C4-2B (cell line): ENCODE measurements around the gene GAST.
"Not testable (repeated sequence)": the region's sequence is repeated elsewhere in the genome, so short reads cannot be mapped to it uniquely, and the experiment has no call there.

Experiments
- H3K27ac ChIP-seq: fragments of 450-650 bp; 2 replicates; pipeline ENCODE4 v1.5.1; 2017
- ZFX ChIP-seq: fragments of 450-650 bp; IDR thresholded peaks from 2 replicates; pipeline ENCODE4 v1.6.1; 2017
- TF ChIP-seq, protein P1 (sequence below): fragments of 450-650 bp; conservative IDR thresholded peaks from 2 replicates; pipeline ENCODE4 v1.5.1; 2017; ENCODE audit warnings: mild to moderate bottlenecking

GAST gene

DNA sequence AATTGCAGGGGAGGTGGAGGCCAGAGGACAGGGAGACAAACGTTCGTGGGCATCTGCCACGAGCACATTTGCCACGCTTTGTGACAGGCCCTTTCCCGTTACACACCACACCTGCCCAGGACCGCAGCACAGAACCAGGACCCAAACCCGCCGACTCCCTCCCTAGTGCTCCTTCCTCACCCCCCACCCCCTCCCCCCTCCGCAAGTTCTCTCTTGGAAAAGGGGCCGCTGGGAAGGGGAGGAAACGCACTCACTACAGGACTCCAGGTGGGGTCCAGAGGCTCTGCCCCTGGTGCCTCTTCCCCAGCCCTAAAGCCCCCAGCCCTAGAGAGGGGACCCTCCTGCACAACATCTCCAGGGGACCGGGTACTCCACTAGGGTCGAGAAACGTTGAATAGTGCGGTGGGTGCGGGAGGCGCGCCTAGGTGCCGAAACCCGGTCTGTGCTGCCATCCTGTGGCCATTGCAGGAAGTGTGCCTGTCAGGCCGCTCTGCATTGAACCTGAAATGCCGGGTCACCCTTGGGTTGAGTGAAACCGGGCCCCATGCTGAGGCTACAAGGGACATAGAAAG is 45.3 kb upstream of the GAST start:
- TF ChIP-seq, protein P1, sequence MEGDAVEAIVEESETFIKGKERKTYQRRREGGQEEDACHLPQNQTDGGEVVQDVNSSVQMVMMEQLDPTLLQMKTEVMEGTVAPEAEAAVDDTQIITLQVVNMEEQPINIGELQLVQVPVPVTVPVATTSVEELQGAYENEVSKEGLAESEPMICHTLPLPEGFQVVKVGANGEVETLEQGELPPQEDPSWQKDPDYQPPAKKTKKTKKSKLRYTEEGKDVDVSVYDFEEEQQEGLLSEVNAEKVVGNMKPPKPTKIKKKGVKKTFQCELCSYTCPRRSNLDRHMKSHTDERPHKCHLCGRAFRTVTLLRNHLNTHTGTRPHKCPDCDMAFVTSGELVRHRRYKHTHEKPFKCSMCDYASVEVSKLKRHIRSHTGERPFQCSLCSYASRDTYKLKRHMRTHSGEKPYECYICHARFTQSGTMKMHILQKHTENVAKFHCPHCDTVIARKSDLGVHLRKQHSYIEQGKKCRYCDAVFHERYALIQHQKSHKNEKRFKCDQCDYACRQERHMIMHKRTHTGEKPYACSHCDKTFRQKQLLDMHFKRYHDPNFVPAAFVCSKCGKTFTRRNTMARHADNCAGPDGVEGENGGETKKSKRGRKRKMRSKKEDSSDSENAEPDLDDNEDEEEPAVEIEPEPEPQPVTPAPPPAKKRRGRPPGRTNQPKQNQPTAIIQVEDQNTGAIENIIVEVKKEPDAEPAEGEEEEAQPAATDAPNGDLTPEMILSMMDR: peak; percentile 90
- no peak for TF ChIP-seq ZFX
- H3K27ac ChIP-seq: peak overlapping the region; percentile 84; the same call in 1 of the 2 replicates

DNA sequence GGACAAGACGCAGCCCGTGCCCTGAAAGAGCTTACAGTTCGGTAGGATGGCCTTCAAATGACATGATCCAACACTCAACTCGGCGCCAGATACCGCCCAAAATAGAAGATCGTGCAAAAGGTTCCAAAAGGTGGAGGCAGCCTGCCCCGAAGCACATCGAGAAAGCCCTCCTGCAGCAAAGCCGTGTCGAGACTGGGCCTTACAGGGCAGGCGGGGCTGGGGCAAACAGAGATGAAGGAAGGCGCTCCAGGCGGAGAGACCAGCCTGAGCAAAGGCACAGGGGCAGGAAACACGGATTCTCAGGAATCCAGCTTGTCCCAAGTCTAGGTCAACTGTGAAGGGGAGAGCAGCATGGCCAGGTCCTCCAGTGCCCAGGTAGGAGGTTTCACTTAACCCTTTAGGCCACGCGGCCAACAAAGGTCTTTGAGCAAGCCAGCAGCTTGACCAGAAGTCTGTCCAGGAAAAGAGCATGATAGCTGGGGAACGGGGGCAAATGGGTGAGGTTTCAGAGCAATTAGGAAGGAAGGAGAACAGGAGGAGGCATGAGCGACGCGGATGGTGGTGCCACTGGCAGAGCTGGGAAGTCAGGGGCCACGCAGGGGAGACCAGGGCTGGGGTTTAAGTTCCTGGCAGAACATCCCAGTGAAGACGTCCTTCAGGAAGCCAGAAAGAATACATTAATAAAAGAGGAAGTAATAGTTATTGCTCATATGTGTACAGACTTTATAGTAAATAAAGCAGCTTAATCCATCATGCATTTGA is 44.7 kb upstream of the GAST start:
- H3K27ac ChIP-seq: no peak overlapping the region; the same call in 1 of the 2 replicates
- TF ChIP-seq ZFX: no peak
- TF ChIP-seq, protein P1: peak; percentile 47; the same call in 1 of the 2 replicates

DNA sequence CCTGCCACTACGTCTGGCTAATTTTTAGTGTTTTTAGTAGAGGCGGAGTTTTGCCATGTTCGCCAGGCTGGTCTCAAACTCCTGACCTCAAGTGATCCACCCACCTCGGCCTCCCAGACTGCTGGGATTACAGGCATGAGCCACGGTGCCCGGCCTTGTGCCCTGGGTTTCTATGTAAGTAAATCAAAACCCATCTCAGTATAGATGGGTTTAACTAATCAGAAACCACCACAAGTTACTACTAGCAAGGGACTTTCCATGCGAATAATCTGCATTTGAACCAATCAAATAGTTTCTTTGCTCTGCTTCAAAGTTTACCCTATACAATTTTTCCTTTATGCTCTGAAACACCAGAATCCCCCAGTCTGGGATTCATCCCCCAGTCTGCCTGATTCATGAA is 40.0 kb upstream of the GAST start:
- no peak overlapping the region for H3K27ac ChIP-seq
- TF ChIP-seq ZFX: no peak
- TF ChIP-seq, protein P1: no peak

DNA sequence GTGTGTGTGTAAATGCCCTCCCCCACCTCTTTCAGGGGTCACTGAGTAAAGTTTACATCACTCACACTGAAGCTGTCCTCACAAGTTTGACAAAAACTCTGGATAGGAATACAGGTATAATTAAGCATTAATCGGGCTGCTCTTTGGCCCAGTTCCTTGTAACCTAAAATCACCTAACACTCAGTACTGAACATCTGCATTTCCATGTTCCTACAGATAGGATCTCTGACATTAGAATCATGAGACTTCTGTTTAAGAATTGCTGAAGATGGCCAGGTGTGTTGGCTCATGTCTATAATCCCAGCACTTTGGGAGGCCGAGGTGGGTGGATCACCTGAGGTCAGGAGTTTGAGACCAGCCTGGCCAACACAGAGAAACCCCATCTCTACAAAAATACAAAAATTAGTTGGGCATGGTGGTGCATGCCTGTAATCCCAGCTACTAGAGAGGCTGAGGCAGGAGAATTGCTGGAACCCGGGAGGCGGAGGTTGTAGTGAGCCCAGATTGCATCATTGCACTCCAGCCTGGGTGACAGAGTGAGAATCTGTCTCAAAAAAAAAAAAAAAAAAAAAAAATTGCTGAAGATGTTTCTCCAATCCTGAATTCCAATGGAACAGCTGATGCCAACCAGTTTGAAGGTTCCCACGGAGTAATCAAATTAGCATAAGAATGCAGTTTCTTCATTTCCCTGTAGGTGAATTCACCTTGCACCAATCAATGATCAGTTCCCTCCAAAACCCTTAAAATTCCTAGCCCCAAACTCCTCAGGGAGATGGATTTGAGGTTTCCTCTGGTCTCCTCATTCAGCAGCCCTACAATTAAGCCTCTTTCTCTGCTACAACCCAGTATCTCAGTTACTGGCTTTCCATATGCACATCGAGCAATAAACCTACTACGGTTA is 36.7 kb upstream of the GAST start:
- not testable (repeated sequence) for H3K27ac ChIP-seq

DNA sequence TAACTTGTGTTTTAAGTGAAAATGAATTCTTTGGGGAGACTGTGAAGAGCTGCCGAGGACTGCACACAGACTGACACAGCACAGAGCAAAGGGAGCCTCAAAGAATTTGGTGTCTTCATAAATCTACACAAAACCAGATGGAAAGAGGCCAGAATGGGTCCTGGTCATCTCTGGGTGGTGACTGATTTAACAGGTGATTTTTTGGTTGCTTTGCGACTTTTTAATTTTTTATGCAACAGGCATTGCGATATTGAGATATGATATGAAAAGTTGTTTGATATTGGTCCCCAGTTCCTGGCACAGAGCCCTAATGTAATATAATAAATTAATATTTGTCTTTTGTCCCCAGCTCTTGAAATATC is 36.1 kb upstream of the GAST start:
- TF ChIP-seq, protein P1: no peak
- TF ChIP-seq ZFX: no peak
- no peak overlapping the region for H3K27ac ChIP-seq

DNA sequence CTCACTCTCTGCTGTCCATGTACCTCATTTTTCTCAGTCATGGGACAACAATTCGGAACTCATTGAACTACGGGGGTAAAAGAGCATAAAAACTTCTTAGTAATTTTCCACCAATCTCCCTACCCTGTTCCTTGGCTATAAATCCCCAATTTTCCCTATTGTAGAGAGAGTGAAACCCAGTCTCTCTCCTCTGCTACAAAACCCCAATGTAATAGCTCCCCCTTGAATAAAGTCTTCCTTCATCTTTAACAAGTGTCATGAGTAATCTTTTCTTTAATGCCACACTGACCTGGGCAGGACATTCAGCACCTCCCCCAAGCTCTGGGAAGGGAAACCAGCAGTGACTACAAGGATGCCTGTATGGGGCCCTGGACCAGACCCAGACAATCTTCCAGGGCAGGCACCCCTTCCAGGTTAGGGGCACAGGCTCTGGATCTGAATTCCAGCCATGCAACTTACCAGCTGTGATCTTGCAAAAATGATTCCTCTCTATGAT is 33.7 kb upstream of the GAST start:
- no peak for TF ChIP-seq ZFX
- TF ChIP-seq, protein P1: no peak
- H3K27ac ChIP-seq: no peak overlapping the region

DNA sequence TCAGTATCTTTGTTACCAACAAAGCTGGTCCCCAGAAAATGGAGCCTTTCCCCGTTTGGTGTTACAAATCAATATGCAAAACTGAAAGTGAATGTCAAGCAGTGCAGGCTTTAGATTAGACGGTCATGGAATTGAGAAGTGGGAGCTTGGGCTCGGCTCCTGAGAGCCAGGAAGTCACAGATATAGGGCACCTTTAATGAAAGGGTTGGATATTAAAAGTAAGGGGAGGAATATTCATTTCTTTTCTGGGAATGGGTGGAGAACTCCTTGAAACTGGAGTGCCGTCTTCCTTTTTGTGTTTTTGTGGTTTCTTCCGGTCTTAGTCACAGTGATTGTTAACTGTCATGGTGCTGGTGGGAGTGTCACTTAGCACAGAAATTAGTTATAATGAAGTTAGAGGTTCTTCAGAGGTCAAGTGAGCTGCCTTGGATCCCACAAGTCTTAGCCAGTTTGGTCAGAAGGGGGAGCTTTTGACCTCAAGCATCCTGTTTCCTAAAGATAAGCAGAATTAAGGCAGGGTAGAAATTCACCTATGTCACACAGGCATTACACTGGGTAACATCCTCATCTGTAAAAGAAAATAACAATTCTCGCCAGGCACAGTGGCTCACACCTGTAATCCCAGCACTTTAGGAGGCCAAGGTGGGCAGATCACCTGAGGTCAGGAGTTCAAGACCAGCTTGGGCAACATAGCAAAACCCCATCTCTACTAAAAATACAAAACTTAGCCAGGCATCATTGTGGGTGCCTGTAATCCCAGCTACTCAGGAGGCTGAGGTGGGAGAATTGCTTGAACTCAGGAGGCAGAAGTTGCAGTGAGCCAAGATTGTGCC is 33.0 kb upstream of the GAST start:
- no peak overlapping the region for H3K27ac ChIP-seq
- TF ChIP-seq, protein P1: no peak
- no peak for TF ChIP-seq ZFX
